ENCODE results near the gene KCNH8.

GRCh38 chr3:19139863-19140262, 8.4 kb upstream of the KCNH8 start:
- TF ChIP-seq EZH2 (IDR thresholded peaks at IDR 0.05; ENCODE audit: borderline replicate concordance, control insufficient read depth, low read depth, low read length) (no peak), POLR2AphosphoS5 (IDR thresholded peaks at IDR 0.05; ENCODE audit: low read length) (no peak), ZNF622 (IDR thresholded peaks at IDR 0.05) (no peak), ZBTB33 (IDR thresholded peaks at IDR 0.05) (no peak), MYC (IDR thresholded peaks at IDR 0.05; ENCODE audit: insufficient read depth, insufficient read length, insufficient replicate concordance, low read length, severe bottlenecking) (no peak), MXI1 (IDR thresholded peaks at IDR 0.05; ENCODE audit: low read depth, low read length) (no peak)
- TF ChIP-seq, protein P1, sequence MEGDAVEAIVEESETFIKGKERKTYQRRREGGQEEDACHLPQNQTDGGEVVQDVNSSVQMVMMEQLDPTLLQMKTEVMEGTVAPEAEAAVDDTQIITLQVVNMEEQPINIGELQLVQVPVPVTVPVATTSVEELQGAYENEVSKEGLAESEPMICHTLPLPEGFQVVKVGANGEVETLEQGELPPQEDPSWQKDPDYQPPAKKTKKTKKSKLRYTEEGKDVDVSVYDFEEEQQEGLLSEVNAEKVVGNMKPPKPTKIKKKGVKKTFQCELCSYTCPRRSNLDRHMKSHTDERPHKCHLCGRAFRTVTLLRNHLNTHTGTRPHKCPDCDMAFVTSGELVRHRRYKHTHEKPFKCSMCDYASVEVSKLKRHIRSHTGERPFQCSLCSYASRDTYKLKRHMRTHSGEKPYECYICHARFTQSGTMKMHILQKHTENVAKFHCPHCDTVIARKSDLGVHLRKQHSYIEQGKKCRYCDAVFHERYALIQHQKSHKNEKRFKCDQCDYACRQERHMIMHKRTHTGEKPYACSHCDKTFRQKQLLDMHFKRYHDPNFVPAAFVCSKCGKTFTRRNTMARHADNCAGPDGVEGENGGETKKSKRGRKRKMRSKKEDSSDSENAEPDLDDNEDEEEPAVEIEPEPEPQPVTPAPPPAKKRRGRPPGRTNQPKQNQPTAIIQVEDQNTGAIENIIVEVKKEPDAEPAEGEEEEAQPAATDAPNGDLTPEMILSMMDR (IDR thresholded peaks at IDR 0.05 in 2 of 3, conservative IDR thresholded peaks at IDR 0.05 in 1 of 3; ENCODE audit: control insufficient read depth in 2 of 3, extremely low read depth in 1 of 3, insufficient read depth in 1 of 3, low read depth in 3 of 3, low read length in 3 of 3), result no peak
